Right lobe of liver (tissue), 6 donors: ENCODE data around the gene AP1M2. TPM values are rescaled to one million over a fixed set of nuclear protein-coding genes. Genes with fewer than 3 reads are reported as not detected.
"Not testable (repeated sequence)": the region's sequence is repeated elsewhere in the genome, so short reads cannot be mapped to it uniquely, and the experiment has no call there.

Experiments used
- ATAC-seq, 4 donors: fragments of 200-7000 bp; cut with Tn5 transposase; one replicate each; pipeline ENCODE4 v1.9.1; 2020; ENCODE audit warnings: mild to moderate bottlenecking in 4 of 4, moderate library complexity in 4 of 4
- DNase-seq, 3 donors: peaks; one replicate each; pipeline ENCODE4 v3.0.0-alpha.2; 2020
- H3K27ac ChIP-seq, 3 donors: fragments of 200-600 bp; one replicate each; pipeline ENCODE4 v1.8.0; 2022
- H3K27me3 ChIP-seq, 2 donors: fragments of 200-600 bp; one replicate each; pipeline ENCODE4 v1.8.0; 2022
- H3K36me3 ChIP-seq, 4 donors: fragments of 200-600 bp; sonication (generic) in 1 of 4; one replicate each; pipeline versions ENCODE4 v1.5.1 to v1.8.0; 2017 to 2022; ENCODE audit warnings: control low read depth in 1 of 4
- H3K4me1 ChIP-seq, 4 donors: fragments of 200-600 bp; sonication (generic) in 1 of 4; one replicate each; pipeline versions ENCODE4 v1.5.1 to v1.8.0; 2017 to 2022; ENCODE audit warnings: control low read depth in 1 of 4
- H3K4me3 ChIP-seq, 3 donors: fragments of 200-600 bp; one replicate each; pipeline ENCODE4 v1.8.0; 2022
- H3K9me3 ChIP-seq, 4 donors: fragments of 200-600 bp; sonication (generic) in 1 of 4; one replicate each; pipeline versions ENCODE4 v1.5.1 to v1.8.0; 2017 to 2022; ENCODE audit warnings: control low read depth in 1 of 4
- POLR2A ChIP-seq: fragments of 450-650 bp; IDR thresholded peaks from one replicate; pipeline ENCODE4 v1.6.1; 2017; ENCODE audit warnings: antibody characterized with exemption, mild to moderate bottlenecking
- WGBS: methylation state at CpG from one replicate; pipeline ENCODE4 v1.1.6; 2018; ENCODE audit warnings: low coverage, low lambda C conversion rate; ENCODE audit not compliant: insufficient coverage; ENCODE audit errors: missing lambda C conversion rate; 5-methylcytosine and 5-hydroxymethylcytosine counted together
- intact Hi-C, 2 donors: fragments of 100-400 bp; cut with DNase I; formaldehyde crosslinking; loops; one replicate each; pipeline versions ENCODE4 v1.11.2 to v1.14.1; 2022
- total RNA-seq, 6 experiments: library from RNA; depleted of rRNA in 2 of 6; stranded (reverse); fragments of >200 nt in 2 of 6; fragmentation: NEBNext Ultra II Directional in 3 of 6; extraction: Animal tissue kit (Norgen Biotek cat#: 25700) in 3 of 6; gene quantifications; one replicate each; pipeline versions ENCODE4 v1.1.0 to v1.2.4, GENCODE V29; 2016 to 2023
- TF ChIP-seq, protein P1 (sequence below), 4 donors: fragments of 200-600 bp in 3 of 4; fragments of 450-650 bp in 1 of 4; IDR thresholded peaks; one replicate each; pipeline versions ENCODE4 v1.5.1 to v1.8.0; 2016 to 2022; ENCODE audit warnings: antibody characterized with exemption in 4 of 4, mild to moderate bottlenecking in 2 of 4
- donor health status: DM: no; HTN: yes; CAD: no.
- donor health status: DM: no; HTN: no; CAD: no.
- donor health status: DM: no; HTN: no; CAD: no.
- donor health status: DM: no; HTN: yes; CAD: no.
- donor health status: DM: no; HTN: yes; CAD: no.

AP1M2 gene
- total RNA-seq, 6 experiments from 2014 or later, result 0.35 to 2.5 (median 0.75) TPM

DNA sequence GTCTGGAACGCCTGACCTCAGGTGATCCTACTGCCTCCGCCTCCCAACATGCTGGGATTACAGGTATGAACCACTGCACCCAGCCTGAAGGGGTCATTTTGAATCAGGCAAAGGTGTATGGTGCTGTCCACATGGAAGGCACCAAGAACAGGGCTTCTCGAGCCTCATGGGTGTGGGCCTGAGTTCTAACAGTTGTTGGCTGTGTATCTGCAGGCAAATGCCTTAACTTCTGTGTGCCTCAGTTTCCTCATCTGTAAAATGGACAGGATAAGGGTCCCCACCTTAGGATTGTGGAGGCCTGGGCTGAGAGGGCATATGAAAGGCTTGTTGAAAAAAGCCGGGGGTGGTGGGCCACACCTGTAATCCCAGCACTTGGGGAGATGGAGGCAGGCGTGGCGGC, 9.2 kb downstream of the AP1M2 start:
- TF ChIP-seq, protein P1, sequence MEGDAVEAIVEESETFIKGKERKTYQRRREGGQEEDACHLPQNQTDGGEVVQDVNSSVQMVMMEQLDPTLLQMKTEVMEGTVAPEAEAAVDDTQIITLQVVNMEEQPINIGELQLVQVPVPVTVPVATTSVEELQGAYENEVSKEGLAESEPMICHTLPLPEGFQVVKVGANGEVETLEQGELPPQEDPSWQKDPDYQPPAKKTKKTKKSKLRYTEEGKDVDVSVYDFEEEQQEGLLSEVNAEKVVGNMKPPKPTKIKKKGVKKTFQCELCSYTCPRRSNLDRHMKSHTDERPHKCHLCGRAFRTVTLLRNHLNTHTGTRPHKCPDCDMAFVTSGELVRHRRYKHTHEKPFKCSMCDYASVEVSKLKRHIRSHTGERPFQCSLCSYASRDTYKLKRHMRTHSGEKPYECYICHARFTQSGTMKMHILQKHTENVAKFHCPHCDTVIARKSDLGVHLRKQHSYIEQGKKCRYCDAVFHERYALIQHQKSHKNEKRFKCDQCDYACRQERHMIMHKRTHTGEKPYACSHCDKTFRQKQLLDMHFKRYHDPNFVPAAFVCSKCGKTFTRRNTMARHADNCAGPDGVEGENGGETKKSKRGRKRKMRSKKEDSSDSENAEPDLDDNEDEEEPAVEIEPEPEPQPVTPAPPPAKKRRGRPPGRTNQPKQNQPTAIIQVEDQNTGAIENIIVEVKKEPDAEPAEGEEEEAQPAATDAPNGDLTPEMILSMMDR (IDR thresholded peaks at IDR 0.05), result no peak
- TF ChIP-seq POLR2A, result no peak
- Histone ChIP-seq H3K4me1 (no peaks in the 10 kb centered on the region), H3K27me3 (no peaks in the 10 kb centered on the region), H3K9me3 (no peaks in the 10 kb centered on the region), H3K36me3 (no peaks in the 10 kb centered on the region), H3K4me3 (no peak overlapping the region), H3K27ac (no peak overlapping the region)
- ATAC-seq (no peak), DNase-seq (no peak)
- WGBS, result 90% methylated on average over 3 of the region's 6 CpGs
- intact Hi-C loops, result no loop called here

DNA sequence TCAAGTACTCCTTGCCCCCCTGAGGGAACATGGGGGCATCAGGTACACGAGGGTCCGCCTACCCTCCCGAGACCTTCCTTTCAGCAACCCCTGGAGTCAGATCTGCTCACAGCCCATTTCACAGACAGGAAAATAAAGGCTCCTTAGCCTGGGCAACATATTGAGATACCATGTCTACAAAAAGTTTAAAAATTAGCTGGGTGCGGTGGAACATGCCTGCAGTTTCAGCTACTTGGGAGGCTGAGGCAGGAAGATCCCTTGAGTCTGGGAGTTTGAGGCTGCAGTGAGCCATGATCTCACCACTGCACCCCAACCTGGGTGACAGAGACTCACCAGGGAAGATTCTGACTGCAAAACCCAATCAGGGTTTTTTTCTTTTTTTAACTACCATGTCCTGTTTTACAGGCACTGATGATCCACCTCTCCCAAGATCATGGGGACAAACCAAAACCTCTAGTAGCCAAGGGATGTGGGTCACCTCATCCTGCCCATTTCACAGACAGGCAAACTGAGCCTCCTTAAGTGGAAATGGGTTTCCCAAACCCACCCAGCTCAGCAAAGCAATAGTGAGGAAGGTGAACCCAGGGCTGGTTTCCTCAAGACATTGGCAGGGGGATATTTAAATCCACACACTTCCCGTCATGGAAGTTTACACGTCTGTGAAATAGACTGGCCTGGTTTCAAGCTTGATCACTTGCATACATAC, 11.9 kb downstream of the AP1M2 start:
- no peaks in the 10 kb centered on the region for H3K27me3 ChIP-seq
- DNase-seq (no peak), ATAC-seq (no peak)
- H3K4me3 ChIP-seq, result no peak overlapping the region
- H3K9me3 ChIP-seq, result no peaks in the 10 kb centered on the region
- WGBS, result 57% methylated on average over 6 of the region's 6 CpGs
- intact Hi-C loops, result no loop called here
- H3K4me1 ChIP-seq, result no peaks in the 10 kb centered on the region
- no peak overlapping the region for H3K27ac ChIP-seq
- no peak for TF ChIP-seq POLR2A
- TF ChIP-seq, protein P1 (IDR thresholded peaks at IDR 0.05), result no peak
- H3K36me3 ChIP-seq, result no peaks in the 10 kb centered on the region

DNA sequence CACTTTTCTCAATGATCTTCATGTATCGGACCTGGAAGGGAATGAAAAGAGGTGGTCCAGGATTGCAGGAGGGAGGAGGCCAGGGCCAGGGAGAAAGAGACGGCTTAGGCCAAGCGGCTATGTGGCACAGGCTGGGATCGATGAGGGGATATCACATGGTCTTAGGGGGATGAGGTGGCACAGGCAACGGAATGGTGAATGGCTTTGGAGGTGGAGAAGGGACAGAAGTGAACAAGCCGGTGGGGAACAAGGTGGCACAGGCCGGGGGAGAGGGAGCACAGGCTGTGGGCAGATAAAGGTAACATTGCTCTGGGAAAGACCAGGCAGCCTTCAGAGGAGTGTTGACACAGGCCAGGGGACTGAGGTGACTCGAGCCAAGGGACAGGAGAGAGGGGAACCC, 12.7 kb downstream of the AP1M2 start:
- Histone ChIP-seq H3K4me3 (no peak overlapping the region), H3K27ac (no peak overlapping the region), H3K4me1 (peaks cover 0 to 2% (median under 1%) of the 10 kb centered on the region in 4 donors), H3K36me3 (no peaks in the 10 kb centered on the region), H3K27me3 (no peaks in the 10 kb centered on the region), H3K9me3 (no peaks in the 10 kb centered on the region)
- WGBS, result 79% methylated on average over 5 of the region's 8 CpGs
- TF ChIP-seq POLR2A, result no peak
- TF ChIP-seq, protein P1 (IDR thresholded peaks at IDR 0.05), result no peak
- ATAC-seq (peak in 1 of 4 donors; percentile 18), DNase-seq (no peak)
- intact Hi-C loops, result no loop called here

DNA sequence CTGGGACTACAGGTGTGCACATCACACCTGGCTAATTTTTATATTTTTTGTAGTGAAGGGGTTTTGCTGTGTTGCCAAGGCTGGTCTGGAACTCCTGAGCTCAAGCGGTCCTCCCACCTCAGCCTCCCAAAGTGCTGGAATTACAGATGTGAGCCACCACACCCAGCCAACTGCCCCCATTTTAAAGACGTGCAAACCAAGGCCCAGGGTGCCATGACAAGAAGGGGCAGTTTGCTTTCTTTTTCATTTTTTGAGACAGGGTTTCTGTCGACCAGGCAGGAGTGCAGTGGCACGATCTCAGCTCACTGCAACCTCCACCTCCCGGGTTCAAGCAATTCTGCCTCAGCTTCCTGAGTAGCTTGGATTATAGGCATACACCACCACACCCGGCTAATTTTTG, 13.3 kb downstream of the AP1M2 start:
- H3K27ac ChIP-seq, H3K27me3 ChIP-seq, DNase-seq, ATAC-seq, H3K4me1 ChIP-seq, H3K9me3 ChIP-seq, H3K4me3 ChIP-seq, H3K36me3 ChIP-seq, intact Hi-C loops: not testable (repeated sequence)
- 92% methylated on average over 2 of the region's 6 CpGs for WGBS

DNA sequence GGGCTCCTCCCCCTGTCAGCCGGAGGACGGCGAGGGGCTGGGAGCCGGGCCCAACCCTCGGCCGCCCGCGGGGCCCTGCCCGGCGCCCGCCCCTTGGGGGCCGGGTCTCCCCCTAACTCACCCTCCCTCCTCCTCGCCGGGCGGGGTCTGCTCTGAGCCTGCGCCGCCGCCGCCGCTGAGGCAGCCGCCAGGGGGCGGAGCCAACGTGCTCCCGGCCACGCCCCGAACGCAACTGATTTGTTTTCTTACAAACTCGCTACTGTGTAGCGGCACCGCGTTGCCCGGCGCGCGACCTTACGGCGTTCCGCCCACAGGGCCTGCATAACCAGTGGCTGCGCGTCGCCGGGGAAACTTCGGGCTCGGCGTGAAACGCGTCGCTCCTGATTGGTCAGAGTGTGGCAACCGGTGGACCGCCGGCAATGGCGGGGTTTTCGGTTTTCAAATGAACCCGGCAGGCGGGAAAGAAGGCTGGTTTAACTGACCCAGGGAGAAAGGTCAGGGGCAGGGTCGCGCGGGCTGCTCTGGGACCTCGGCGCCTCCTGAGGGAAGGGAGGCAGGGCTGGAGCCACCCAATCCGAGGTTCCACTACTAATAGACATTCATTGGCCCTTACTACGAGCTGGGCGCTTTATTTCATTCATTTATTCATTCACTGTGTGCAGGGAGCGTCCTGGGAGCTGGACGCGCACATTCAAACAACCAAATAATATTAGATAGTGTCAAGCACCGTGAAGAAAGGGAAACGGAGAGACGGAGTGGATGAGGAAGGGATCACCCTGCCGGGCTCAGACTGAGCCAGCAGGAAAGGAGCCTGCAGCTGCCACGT, 18.1 kb downstream of the AP1M2 start, which contains the start of gene CDKN2D:
TSS of gene CDKN2D (minus strand) at position 154 of the 826 bp plus-strand sequence. CDS start 326 bp downstream, outside the sequence.
- intact Hi-C loops, result no loop called here
- no peaks in the 10 kb centered on the region for H3K9me3 ChIP-seq
- ATAC-seq, result peak; percentile 85 to 90 (median 88)
- under 1% methylated on average over 32 of the region's 71 CpGs for WGBS
- no peaks in the 10 kb centered on the region for H3K27me3 ChIP-seq
- H3K4me3 ChIP-seq, result peak within 1 kb of the TSS; percentile 57 to 80 (median 66)
- DNase-seq, result peak; percentile 100
- H3K27ac ChIP-seq, result peak within 1 kb of the TSS; percentile 36 to 69 (median 57)
- H3K36me3 ChIP-seq, result no peaks in the 10 kb centered on the region
- TF ChIP-seq, protein P1 (IDR thresholded peaks at IDR 0.05), result peak in 3 of 4 donors; percentile 27 to 50 (median 39)
- peak; percentile 83 for TF ChIP-seq POLR2A
- peaks cover 0 to 11% (median 3%) of the 10 kb centered on the region in 4 donors for H3K4me1 ChIP-seq
